Transverse colon (tissue), 4 donors: Measurements from ENCODE around the gene TGM4. TPM values are rescaled to one million over a fixed set of nuclear protein-coding genes. Genes with fewer than 3 reads are reported as not detected.

Source experiments
- DNase-seq: peaks from one replicate; pipeline ENCODE4 v3.0.0-alpha.2; 2019
- H3K27ac ChIP-seq, 4 donors: fragments of 200-600 bp; sonication (generic); 2 replicates each; pipeline ENCODE4 v1.5.1; 2016 to 2018; ENCODE audit warnings: inconsistent platforms in 4 of 4
- H3K27me3 ChIP-seq: fragments of 200-600 bp; sonication (generic); 2 replicates; pipeline ENCODE4 v1.5.1; 2017; ENCODE audit warnings: inconsistent platforms
- H3K36me3 ChIP-seq, 4 donors: fragments of 200-600 bp; sonication (generic); 2 replicates each; pipeline ENCODE4 v1.5.1; 2017 to 2019; ENCODE audit warnings: inconsistent platforms in 4 of 4
- H3K4me1 ChIP-seq, 4 donors: fragments of 200-600 bp; sonication (generic); 2 replicates each; pipeline ENCODE4 v1.5.1; 2017 to 2020; ENCODE audit warnings: inconsistent platforms in 4 of 4
- H3K4me3 ChIP-seq, 4 donors: fragments of 200-600 bp; sonication (generic); 1 replicate in 1 of 4; 2 replicates in 3 of 4; pipeline versions ENCODE4 v1.5.1 to v1.6.1; 2017 to 2019; ENCODE audit warnings: inconsistent platforms in 4 of 4
- H3K9me3 ChIP-seq, 2 donors: fragments of 200-600 bp; sonication (generic); 2 replicates each; pipeline ENCODE4 v1.5.1; 2017 to 2019; ENCODE audit warnings: inconsistent platforms in 2 of 2
- CTCF ChIP-seq, 5 experiments: fragments of 200-600 bp in 3 of 5; fragments of 450-650 bp in 2 of 5; sonication (generic) in 3 of 5; IDR thresholded peaks; 1 replicate in 2 of 5; 2 replicates in 3 of 5; pipeline ENCODE4 v1.5.1; 2016 to 2017; ENCODE audit warnings: antibody characterized with exemption in 5 of 5, inconsistent platforms in 3 of 5, mild to moderate bottlenecking in 2 of 5, moderate library complexity in 1 of 5
- EP300 ChIP-seq: sonication (generic); formaldehyde crosslinking; IDR thresholded peaks from one replicate; pipeline ENCODE4 v1.6.1; 2017; ENCODE audit warnings: antibody characterized with exemption, low read depth
- POLR2A ChIP-seq: fragments of 450-650 bp; IDR thresholded peaks from one replicate; pipeline ENCODE4 v1.6.1; 2016; ENCODE audit warnings: antibody characterized with exemption, mild to moderate bottlenecking, moderate library complexity
- POLR2AphosphoS5 ChIP-seq, 3 donors: sonication (generic); formaldehyde crosslinking; IDR thresholded peaks; one replicate each; pipeline ENCODE4 v1.6.1; 2016; ENCODE audit warnings: antibody characterized with exemption in 3 of 3
- WGBS, 2 donors: methylation state at CpG; one replicate each; pipeline ENCODE4 v1.1.5; 2018; ENCODE audit warnings: low coverage in 1 of 2; 5-methylcytosine and 5-hydroxymethylcytosine counted together
- in situ Hi-C, 4 donors: fragments of 200-750 bp; cut with MboI; loops; one replicate each; pipeline versions ENCODE4 v1.15.0 to v1.15.1; 2017; ENCODE audit warnings: low sequenced_read_pairs in 3 of 4, low pct_ligation_motif_present in 1 of 4, low pct_unique_long_range_greater_than_20kb in 1 of 4
- intact Hi-C: fragments of 100-400 bp; cut with DNase I; formaldehyde crosslinking; loops from one replicate; pipeline ENCODE4 v1.15.1; 2023; ENCODE audit warnings: low total_unique reads
- total RNA-seq, 4 donors: library from RNA; depleted of rRNA; stranded (reverse); fragments of >200 nt; gene quantifications; one replicate each; pipeline ENCODE4 v1.1.0, GENCODE V29; 2016

The TGM4 gene
- total RNA-seq, 4 donors from 2014 or later, result not detected

GRCh38 chr3:44918581-44918980 lies 44.2 kb downstream of the TGM4 start:
- H3K27me3 ChIP-seq, result no peaks in the 10 kb centered on the region
- no peaks in the 10 kb centered on the region for H3K9me3 ChIP-seq
- no peak overlapping the region for H3K4me3 ChIP-seq
- intact Hi-C loops (loop anchor here (10.0 kb wide), 1 partner anchor 384 kb away; no protein-coding TSS in a partner anchor), in situ Hi-C loops (loop anchor here in 3 of 4 donors (10.0 to 25.0 kb wide), 2 partner anchors 381 to 384 kb away; no protein-coding TSS in a partner anchor)
- H3K4me1 ChIP-seq, result no peaks in the 10 kb centered on the region
- H3K36me3 ChIP-seq, result peaks cover 0 to 17% (median 2%) of the 10 kb centered on the region in 4 donors
- TF ChIP-seq POLR2A (no peak), CTCF (IDR thresholded peaks at IDR 0.05) (no peak), EP300 (no peak), POLR2AphosphoS5 (IDR thresholded peaks at IDR 0.05) (no peak)
- DNase-seq, result no peak
- H3K27ac ChIP-seq, result no peak overlapping the region
- WGBS, 2 donors, result 92 to 96% methylated on average over 4 to 6 of the region's 6 CpGs

GRCh38 chr3:44920081-44920480 lies 45.7 kb downstream of the TGM4 start:
- H3K27ac ChIP-seq, result no peak overlapping the region
- in situ Hi-C loops (loop anchor here in 1 of 4 donors (25.0 kb wide), 1 partner anchor 383 kb away; no protein-coding TSS in a partner anchor), intact Hi-C loops (no loop called here)
- no peak for DNase-seq
- 98 to 100% methylated on average over 2 to 3 of the region's 3 CpGs for WGBS, 2 donors
- no peaks in the 10 kb centered on the region for H3K9me3 ChIP-seq
- peaks cover 0 to 23% (median 2%) of the 10 kb centered on the region in 4 donors for H3K36me3 ChIP-seq
- H3K4me1 ChIP-seq, result no peaks in the 10 kb centered on the region
- H3K4me3 ChIP-seq, result no peak overlapping the region
- no peaks in the 10 kb centered on the region for H3K27me3 ChIP-seq
- TF ChIP-seq EP300 (no peak), POLR2AphosphoS5 (IDR thresholded peaks at IDR 0.05) (no peak), POLR2A (no peak), CTCF (IDR thresholded peaks at IDR 0.05) (no peak)

- H3K4me3 ChIP-seq, result no peak overlapping the region
- H3K27me3 ChIP-seq, result no peaks in the 10 kb centered on the region
- TF ChIP-seq POLR2A, result no peak
- no peak for TF ChIP-seq POLR2AphosphoS5 (IDR thresholded peaks at IDR 0.05)
- no peak for TF ChIP-seq EP300
- TF ChIP-seq CTCF (IDR thresholded peaks at IDR 0.05), result no peak
- WGBS, 2 donors, result 80 to 88% methylated on average over 2 to 3 of the region's 3 CpGs
- intact Hi-C loops, result no loop called here
- in situ Hi-C loops, result loop anchor here in 1 of 4 donors (25.0 kb wide), 1 partner anchor 387 kb away; no protein-coding TSS in a partner anchor
- no peaks in the 10 kb centered on the region for H3K4me1 ChIP-seq
- no peaks in the 10 kb centered on the region for H3K9me3 ChIP-seq
- H3K36me3 ChIP-seq, result peaks cover 0 to 27% (median 13%) of the 10 kb centered on the region in 4 donors
- no peak for DNase-seq
- no peak overlapping the region for H3K27ac ChIP-seq
Observed at GRCh38 chr3:44923632-44924456, 49.4 kb downstream of the TGM4 start.

- Histone ChIP-seq H3K4me3 (no peak overlapping the region), H3K9me3 (no peaks in the 10 kb centered on the region), H3K36me3 (peaks cover 0 to 32% (median 13%) of the 10 kb centered on the region in 4 donors), H3K27me3 (no peaks in the 10 kb centered on the region), H3K27ac (no peak overlapping the region), H3K4me1 (no peaks in the 10 kb centered on the region)
- TF ChIP-seq CTCF (IDR thresholded peaks at IDR 0.05) (no peak), EP300 (no peak), POLR2AphosphoS5 (IDR thresholded peaks at IDR 0.05) (no peak), POLR2A (no peak)
- intact Hi-C loops, result no loop called here
- in situ Hi-C loops, result loop anchor here in 1 of 4 donors (25.0 kb wide), 1 partner anchor 387 kb away; no protein-coding TSS in a partner anchor
- WGBS, 2 donors, result 84 to 87% methylated on average over 5 of the region's 5 CpGs
- no peak for DNase-seq
Observed at GRCh38 chr3:44924457-44925084, 50.2 kb downstream of the TGM4 start.
